ENCODE results near the gene KBTBD8. TPM values are rescaled to one million over a fixed set of nuclear protein-coding genes. Genes with fewer than 3 reads are reported as not detected.
A peak's percentile ranks its signal among the peaks of the same experiment; 100 is the strongest.

KBTBD8 gene
- total RNA-seq, 2 donors from 2014 or later: 3.5 to 6.2 TPM

DNA sequence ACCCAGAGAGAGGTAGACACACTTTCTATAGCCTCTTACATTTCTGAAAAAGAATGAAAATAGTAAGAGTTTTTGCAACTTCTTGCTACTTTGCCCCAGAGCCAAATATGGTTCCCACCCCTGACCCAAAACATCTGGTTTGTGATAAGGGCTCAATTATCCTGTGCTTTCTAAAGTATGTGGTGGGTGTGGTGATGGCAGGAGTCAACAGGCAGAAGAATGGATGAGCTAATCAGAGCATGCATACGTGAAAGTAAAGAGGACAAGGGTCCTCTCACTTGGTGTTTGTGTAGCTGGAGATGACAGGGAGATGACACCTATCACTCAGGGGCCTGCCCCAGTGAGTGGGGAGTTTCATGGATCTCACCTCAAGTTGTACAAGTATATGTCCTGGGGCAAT, 19.1 kb downstream of the KBTBD8 start:
- no peaks in the 10 kb centered on the region for H3K27me3 ChIP-seq (ENCODE audit: control insufficient read depth, insufficient read depth, low read length, poor library complexity, severe bottlenecking)
- Mint-ChIP-seq H3K4me1 (peaks cover 35% of the 10 kb centered on the region), H3K27me3 (ENCODE audit: insufficient read depth) (peaks cover 2% of the 10 kb centered on the region), H3K36me3 (ENCODE audit: low read depth) (no peaks in the 10 kb centered on the region), H3K27ac (no peak overlapping the region), H3K4me3 (no peak overlapping the region), H3K9me3 (no peaks in the 10 kb centered on the region)
- no peaks in the 10 kb centered on the region for H3K36me3 ChIP-seq (ENCODE audit: control insufficient read depth, insufficient read depth, low read length)
- no peak overlapping the region for H3K27ac ChIP-seq (ENCODE audit: low read depth, low read length)
- TF ChIP-seq, protein P1, sequence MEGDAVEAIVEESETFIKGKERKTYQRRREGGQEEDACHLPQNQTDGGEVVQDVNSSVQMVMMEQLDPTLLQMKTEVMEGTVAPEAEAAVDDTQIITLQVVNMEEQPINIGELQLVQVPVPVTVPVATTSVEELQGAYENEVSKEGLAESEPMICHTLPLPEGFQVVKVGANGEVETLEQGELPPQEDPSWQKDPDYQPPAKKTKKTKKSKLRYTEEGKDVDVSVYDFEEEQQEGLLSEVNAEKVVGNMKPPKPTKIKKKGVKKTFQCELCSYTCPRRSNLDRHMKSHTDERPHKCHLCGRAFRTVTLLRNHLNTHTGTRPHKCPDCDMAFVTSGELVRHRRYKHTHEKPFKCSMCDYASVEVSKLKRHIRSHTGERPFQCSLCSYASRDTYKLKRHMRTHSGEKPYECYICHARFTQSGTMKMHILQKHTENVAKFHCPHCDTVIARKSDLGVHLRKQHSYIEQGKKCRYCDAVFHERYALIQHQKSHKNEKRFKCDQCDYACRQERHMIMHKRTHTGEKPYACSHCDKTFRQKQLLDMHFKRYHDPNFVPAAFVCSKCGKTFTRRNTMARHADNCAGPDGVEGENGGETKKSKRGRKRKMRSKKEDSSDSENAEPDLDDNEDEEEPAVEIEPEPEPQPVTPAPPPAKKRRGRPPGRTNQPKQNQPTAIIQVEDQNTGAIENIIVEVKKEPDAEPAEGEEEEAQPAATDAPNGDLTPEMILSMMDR (conservative IDR thresholded peaks at IDR 0.05): no peak
- H3K4me1 ChIP-seq (ENCODE audit: control insufficient read depth, insufficient read depth, low read length): peaks cover 9% of the 10 kb centered on the region
- no peak overlapping the region for H3K4me3 ChIP-seq (ENCODE audit: low read length)
- peak; percentile 55 for DNase-seq
- H3K9ac ChIP-seq (ENCODE audit: extremely low read depth, low read length, poor library complexity, severe bottlenecking): no peak overlapping the region
- 26% methylated on average over 1 of the region's 1 CpG; no CpG with 5 or more reads in 1 of the 2 experiments for whole genome bisulfite sequencing, 2 experiments (ENCODE audit: insufficient coverage in 1 of 2, insufficient read length in 1 of 2)
- no peaks in the 10 kb centered on the region for H3K9me3 ChIP-seq (ENCODE audit: control insufficient read depth, low read length)

DNA sequence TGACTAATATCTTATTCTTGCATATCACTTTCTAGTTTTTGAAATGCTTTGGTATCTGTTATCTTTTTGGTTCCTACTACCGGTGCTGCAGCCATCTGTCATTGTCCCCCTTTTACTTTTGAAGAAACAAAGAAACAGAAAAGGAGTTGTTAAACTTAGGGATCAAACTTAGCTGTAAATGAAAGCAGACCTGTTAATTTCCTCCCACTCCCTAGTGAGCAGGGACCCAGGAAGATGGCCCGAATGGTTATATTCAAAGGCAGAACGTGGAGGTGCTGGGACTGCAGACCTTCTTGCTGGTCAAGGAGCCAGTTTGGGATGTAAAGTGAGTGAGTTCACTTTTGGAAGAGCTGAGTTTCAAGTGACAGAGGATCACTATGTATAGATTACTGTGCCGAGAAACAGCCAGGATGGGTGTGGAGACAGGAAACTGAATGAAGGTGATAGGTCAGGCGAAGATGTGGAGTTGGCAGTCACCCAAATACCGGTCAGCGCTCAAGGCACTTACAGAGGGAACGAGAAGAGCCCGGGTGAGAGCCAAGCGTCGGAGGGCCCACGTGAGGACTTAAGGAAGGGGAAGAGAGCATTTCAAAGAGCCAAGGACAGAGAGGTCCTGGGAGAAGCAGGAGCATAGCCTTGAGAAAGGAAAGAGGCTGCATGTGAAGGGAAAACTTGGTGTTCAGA, 20.1 kb downstream of the KBTBD8 start:
- Mint-ChIP-seq H3K27ac (no peak overlapping the region), H3K4me3 (no peak overlapping the region), H3K4me1 (peaks cover 35% of the 10 kb centered on the region), H3K9me3 (no peaks in the 10 kb centered on the region), H3K27me3 (ENCODE audit: insufficient read depth) (peaks cover 2% of the 10 kb centered on the region), H3K36me3 (ENCODE audit: low read depth) (no peaks in the 10 kb centered on the region)
- Histone ChIP-seq H3K27me3 (ENCODE audit: control insufficient read depth, insufficient read depth, low read length, poor library complexity, severe bottlenecking) (no peaks in the 10 kb centered on the region), H3K9me3 (ENCODE audit: control insufficient read depth, low read length) (no peaks in the 10 kb centered on the region), H3K4me3 (ENCODE audit: low read length) (no peak overlapping the region), H3K4me1 (ENCODE audit: control insufficient read depth, insufficient read depth, low read length) (peaks cover 9% of the 10 kb centered on the region), H3K36me3 (ENCODE audit: control insufficient read depth, insufficient read depth, low read length) (no peaks in the 10 kb centered on the region), H3K27ac (ENCODE audit: low read depth, low read length) (no peak overlapping the region), H3K9ac (ENCODE audit: extremely low read depth, low read length, poor library complexity, severe bottlenecking) (no peak overlapping the region)
- 87% methylated on average over 9 to 12 of the region's 12 CpGs for WGBS, 2 experiments (ENCODE audit: insufficient coverage in 1 of 2, insufficient read length in 1 of 2)
- TF ChIP-seq, protein P1 (conservative IDR thresholded peaks at IDR 0.05): no peak
- no peak for DNase-seq

DNA sequence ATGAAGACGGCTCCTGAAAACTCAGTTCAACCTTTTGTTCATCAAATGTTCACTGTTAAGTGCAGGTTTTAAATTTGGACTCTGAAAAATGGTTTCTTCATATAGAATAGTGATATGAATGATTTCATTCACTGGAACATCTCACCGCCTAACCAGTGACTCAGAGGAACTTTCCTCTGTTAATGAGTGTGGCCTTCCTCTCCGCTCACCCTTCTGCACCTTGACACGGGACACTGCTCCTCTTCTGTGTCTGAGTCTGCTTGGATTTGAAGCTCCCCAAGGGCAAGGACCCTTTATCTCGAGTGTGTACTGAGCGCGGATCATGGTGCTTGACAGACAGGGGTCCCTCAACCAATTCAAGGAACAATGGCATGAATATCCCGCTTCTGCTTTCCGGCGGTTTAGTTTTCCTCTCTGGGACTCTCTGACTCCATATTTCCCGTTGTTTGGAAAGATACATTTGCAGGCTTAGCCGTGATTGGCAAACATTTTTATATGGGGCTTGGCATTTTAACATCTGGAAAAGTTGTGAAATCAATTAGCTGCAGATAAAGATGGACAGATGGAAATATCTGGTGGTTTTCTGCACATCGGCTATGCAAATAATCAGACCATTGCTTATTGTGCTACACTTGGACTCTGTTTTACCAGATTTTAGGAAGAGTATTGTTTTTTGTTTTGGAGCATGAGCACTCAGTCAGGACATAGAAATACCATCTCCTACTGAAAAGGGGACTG, 20.9 kb downstream of the KBTBD8 start:
- Mint-ChIP-seq H3K27me3 (ENCODE audit: insufficient read depth) (peaks cover 2% of the 10 kb centered on the region), H3K27ac (no peak overlapping the region), H3K4me1 (peaks cover 31% of the 10 kb centered on the region), H3K4me3 (no peak overlapping the region), H3K36me3 (ENCODE audit: low read depth) (no peaks in the 10 kb centered on the region), H3K9me3 (no peaks in the 10 kb centered on the region)
- WGBS, 2 experiments (ENCODE audit: insufficient coverage in 1 of 2, insufficient read length in 1 of 2): 95 to 96% methylated on average over 13 of the region's 13 CpGs
- no peak overlapping the region for H3K9ac ChIP-seq (ENCODE audit: extremely low read depth, low read length, poor library complexity, severe bottlenecking)
- no peak for DNase-seq
- no peak overlapping the region for H3K4me3 ChIP-seq (ENCODE audit: low read length)
- TF ChIP-seq, protein P1 (conservative IDR thresholded peaks at IDR 0.05): no peak
- no peaks in the 10 kb centered on the region for H3K9me3 ChIP-seq (ENCODE audit: control insufficient read depth, low read length)
- peaks cover 9% of the 10 kb centered on the region for H3K4me1 ChIP-seq (ENCODE audit: control insufficient read depth, insufficient read depth, low read length)
- peaks cover 4% of the 10 kb centered on the region for H3K27me3 ChIP-seq (ENCODE audit: control insufficient read depth, insufficient read depth, low read length, poor library complexity, severe bottlenecking)
- H3K27ac ChIP-seq (ENCODE audit: low read depth, low read length): no peak overlapping the region
- no peaks in the 10 kb centered on the region for H3K36me3 ChIP-seq (ENCODE audit: control insufficient read depth, insufficient read depth, low read length)

All from endodermal cell (in vitro differentiated cells).